HUES64 (cell line): ENCODE data around the gene PTGER3. TPM values are rescaled to one million over a fixed set of nuclear protein-coding genes. Genes with fewer than 3 reads are reported as not detected.

ENCODE experiments used
- H3K27ac ChIP-seq: 2 replicates; pipeline ENCODE4 v1.7.0; 2013; ENCODE audit warnings: low read depth, low read length, inconsistent platforms
- H3K27me3 ChIP-seq: 2 replicates; pipeline ENCODE4 v1.6.1; 2013; ENCODE audit warnings: mild to moderate bottlenecking, low read length; ENCODE audit not compliant: insufficient read depth
- H3K36me3 ChIP-seq: 2 replicates; pipeline ENCODE4 v1.6.1; 2013; ENCODE audit warnings: mild to moderate bottlenecking, low read length; ENCODE audit not compliant: insufficient read depth
- H3K4me1 ChIP-seq: 2 replicates; pipeline ENCODE4 v1.6.1; 2013; ENCODE audit warnings: mild to moderate bottlenecking, low read length, moderate library complexity; ENCODE audit not compliant: insufficient read depth
- H3K4me3 ChIP-seq: 2 replicates; pipeline ENCODE4 v1.5.1; 2013; ENCODE audit warnings: mild to moderate bottlenecking, low read length, moderate library complexity
- H3K9ac ChIP-seq: 2 replicates; pipeline ENCODE4 v1.6.1; 2013; ENCODE audit warnings: mild to moderate bottlenecking, low read depth, low read length
- H3K9me3 ChIP-seq: 2 replicates; pipeline ENCODE4 v1.6.1; 2013; ENCODE audit warnings: low read depth, low read length; ENCODE audit not compliant: insufficient read depth
- WGBS: fragments of 150-250, 120-280 bp; methylation state at CpG from one replicate; pipeline ENCODE4 v1.1.7; 2013; ENCODE audit warnings: missing lambda C conversion rate; 5-methylcytosine and 5-hydroxymethylcytosine counted together
- polyA plus RNA-seq, 2 experiments: library from polyadenylated mRNA; stranded (reverse); fragments of 50-300 nt; gene quantifications; one replicate each; pipeline ENCODE4 v1.2.3, GENCODE V29; 2013

Gene PTGER3
- polyA plus RNA-seq (2013, experiment 1 of 2) = 0.10 TPM
- polyA plus RNA-seq (2013, experiment 2 of 2) = 0.06 TPM

DNA sequence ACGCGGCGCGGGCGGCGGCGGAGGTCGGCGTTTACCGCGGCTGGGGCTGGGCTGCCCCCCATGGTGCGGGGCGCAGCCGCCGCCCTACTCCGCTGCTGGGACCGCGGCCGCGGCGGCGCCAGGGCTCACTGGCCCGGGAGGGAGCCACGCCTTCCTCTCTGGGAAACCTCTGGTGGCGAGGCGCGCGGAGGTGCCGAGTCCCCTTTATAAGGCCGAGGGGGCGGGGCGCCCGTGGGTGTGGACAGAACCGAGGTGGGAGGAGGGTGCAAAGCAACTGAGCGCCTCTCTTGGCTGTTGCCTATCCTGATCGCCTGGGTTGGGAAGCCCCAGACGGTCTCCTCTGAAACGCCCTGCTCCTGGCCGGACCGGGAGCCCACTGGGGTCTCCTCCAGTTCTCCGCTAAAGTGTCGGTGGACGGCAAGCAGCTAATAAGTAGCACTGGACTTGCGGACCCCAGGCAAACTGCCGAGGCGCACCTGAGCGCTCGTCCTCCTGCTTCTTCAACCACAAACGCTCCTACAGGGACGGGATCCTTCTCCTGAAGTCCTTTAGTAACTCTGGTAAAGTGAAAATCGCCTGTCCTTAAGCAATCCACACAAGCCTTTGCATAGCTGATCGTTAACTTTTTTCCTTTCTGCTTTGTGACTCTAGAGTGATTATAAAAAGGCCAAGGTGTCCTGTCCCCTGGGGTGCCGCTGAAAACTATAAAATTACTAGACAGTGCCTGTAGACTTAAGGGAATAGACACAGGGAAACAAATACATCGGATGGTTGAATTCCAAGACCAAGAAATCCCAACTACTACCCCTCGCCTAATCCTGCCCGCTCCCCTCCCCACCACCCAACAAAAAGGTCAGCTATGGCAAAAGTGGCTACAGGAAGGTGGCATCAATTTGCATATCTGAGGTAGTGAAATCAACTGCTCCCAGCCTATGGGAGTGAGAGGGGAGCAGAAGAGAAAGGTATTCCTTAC is at the start of gene PTGER3:
TSS of gene PTGER3 (minus strand) at position 182 of the 973 bp plus-strand sequence. CDS start 239 bp downstream, outside the sequence.
- WGBS = 4% methylated on average over 55 of the region's 56 CpGs
- Histone ChIP-seq H3K9me3 (no peaks in the 10 kb centered on the region), H3K4me1 (peaks cover 8% of the 10 kb centered on the region; the same call in 1 of the 2 replicates), H3K27me3 (peaks cover 41% of the 10 kb centered on the region), H3K9ac (peak within 1 kb of the TSS; percentile 8; the same call in 1 of the 2 replicates), H3K36me3 (no peaks in the 10 kb centered on the region), H3K4me3 (peak within 1 kb of the TSS; percentile 59), H3K27ac (no peak within 1 kb of the TSS)

DNA sequence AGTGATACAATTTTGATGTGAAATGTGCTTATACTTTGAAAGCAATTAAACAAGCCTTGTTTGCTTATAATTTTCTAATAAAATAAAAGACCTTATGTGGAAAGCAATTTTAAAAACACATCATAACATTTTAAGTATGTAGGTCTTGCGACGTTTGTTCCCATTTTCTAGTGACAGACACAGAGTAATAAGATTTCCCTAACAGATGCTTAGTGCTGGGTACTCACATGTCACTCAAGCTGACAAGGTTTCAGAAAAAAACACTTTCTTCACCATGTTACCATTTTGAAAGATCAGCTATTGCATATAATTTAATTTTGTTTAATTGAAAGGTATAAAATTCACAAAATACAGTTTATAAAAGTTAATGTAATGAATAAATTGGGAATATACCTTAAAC is 47.3 kb upstream of the PTGER3 start:
- WGBS = 94% methylated on average over 2 of the region's 2 CpGs
- H3K9ac ChIP-seq = no peak overlapping the region

DNA sequence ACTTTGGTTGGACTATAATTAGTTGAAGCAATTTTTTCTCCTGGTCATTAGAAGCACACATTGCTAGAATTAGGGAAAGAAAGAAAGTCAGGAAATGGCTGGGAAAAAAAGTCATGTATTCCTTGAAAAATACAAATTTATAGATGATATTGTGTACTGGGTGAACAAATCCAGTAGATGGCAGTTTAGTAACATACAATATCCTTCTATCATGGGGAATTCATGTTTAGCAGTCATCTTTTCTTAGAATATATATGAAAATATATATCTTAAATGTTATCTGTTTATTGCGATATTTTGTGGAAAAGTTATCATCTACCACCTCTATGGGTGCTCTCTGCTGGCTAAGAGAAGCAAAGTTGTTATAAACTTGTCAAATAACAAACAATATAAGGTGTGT is 46.3 kb upstream of the PTGER3 start:
- Histone ChIP-seq H3K9ac (no peak overlapping the region), H3K27ac (no peak overlapping the region), H3K27me3 (no peaks in the 10 kb centered on the region; the same call in 1 of the 2 replicates), H3K4me3 (no peak overlapping the region), H3K4me1 (no peaks in the 10 kb centered on the region), H3K36me3 (no peaks in the 10 kb centered on the region), H3K9me3 (no peaks in the 10 kb centered on the region)
- WGBS = no CpG with 5 or more reads among the region's 1 CpG

More for the DNA sequence above, 47.3 kb upstream of the PTGER3 start:
- H3K36me3 ChIP-seq = no peaks in the 10 kb centered on the region
- H3K27me3 ChIP-seq = no peaks in the 10 kb centered on the region; the same call in 1 of the 2 replicates
- no peaks in the 10 kb centered on the region for H3K9me3 ChIP-seq
- no peak overlapping the region for H3K27ac ChIP-seq
- no peak overlapping the region for H3K4me3 ChIP-seq
- H3K4me1 ChIP-seq = no peaks in the 10 kb centered on the region

DNA sequence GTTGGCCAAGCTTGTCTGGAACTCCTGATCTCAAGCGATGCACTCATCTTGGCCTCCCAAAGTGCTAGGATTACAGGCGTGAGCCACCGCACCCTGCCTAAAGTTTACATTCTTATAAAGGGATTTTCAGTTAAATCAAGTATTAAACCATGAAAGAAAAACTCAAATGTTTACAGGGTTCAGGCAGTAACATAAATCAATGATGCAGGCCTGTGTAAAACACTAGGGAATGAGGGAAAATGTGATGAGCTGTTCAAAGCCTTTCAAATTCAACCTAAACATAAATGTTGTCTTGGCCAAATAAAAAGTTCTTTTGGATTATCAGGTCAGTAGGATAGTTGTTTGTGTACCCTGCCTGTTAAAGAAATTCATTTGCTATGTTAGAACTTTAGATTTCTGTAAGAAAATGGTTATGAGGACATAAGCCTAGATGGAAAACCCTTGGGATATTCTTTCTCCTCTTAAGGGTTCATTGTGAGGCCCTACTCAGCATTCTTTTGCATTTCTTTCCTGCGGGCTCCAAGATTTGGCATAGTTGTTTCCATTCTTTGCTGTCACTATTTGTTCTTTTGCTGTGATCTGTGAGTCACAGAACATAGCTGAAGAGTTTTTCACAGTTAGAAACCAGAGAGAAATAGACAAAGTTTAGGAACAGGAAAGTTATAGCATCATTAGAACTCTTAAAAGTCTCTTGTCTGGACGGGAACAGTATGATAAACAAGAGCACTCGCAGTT is 42.1 kb upstream of the PTGER3 start:
- Histone ChIP-seq H3K36me3 (no peaks in the 10 kb centered on the region), H3K27ac (no peak overlapping the region), H3K4me3 (no peak overlapping the region), H3K4me1 (no peaks in the 10 kb centered on the region), H3K9me3 (no peaks in the 10 kb centered on the region), H3K9ac (no peak overlapping the region), H3K27me3 (peaks cover 14% of the 10 kb centered on the region)
- WGBS = 91% methylated on average over 6 of the region's 6 CpGs

DNA sequence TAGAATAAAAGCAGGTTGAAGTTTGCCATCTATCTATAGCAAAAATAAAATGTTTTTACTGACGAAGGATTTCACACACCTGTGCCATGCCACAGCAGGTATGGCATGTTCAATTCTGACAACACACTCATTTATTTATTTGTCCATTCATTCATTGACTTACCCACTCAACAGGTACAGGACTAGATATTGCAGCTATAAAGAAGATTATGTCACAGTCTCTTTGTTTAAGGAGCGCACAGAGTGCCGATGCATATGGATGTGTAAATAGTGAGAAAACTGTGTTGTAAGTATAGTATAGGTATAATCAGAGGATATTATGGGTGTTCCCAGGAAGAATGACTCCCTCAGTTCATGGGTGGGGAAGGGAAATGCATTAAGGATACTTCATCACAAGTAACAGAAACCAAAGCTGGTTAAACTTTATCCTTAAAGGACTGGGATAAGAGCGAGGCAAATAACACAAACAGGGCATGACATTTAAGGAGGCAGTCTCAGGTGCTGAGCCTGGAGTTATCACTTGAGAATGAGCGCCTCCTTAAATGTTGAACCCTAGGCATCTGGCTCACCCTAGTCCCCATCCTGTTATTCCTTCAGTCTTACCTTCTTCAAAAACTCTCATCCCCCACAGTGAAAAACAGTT is 41.1 kb upstream of the PTGER3 start:
- H3K27ac ChIP-seq = no peak overlapping the region
- no peak overlapping the region for H3K4me3 ChIP-seq
- WGBS = 93% methylated on average over 5 of the region's 5 CpGs
- no peaks in the 10 kb centered on the region for H3K4me1 ChIP-seq
- no peaks in the 10 kb centered on the region for H3K36me3 ChIP-seq
- no peak overlapping the region for H3K9ac ChIP-seq
- no peaks in the 10 kb centered on the region for H3K9me3 ChIP-seq
- H3K27me3 ChIP-seq = peaks cover 23% of the 10 kb centered on the region

DNA sequence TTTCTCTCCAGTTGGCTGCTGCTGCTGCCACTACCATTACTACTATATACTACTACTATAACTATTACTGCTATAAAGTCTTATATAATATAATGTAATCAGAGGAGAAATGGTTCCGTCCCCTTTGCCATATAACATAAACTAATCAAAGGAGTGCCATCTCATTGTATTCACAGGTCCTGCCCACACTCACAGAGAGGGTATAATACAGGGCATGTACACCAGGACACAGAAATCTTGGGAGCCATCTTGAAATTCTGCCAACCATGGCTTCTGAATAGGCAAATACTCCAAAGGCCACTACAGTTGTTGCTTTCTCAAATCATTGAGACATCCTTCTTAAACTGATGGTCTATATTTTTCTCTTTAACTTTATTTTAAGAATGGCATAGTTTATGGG is 40.1 kb upstream of the PTGER3 start:
- H3K4me1 ChIP-seq = no peaks in the 10 kb centered on the region
- H3K36me3 ChIP-seq = no peaks in the 10 kb centered on the region
- H3K4me3 ChIP-seq = no peak overlapping the region
- no peak overlapping the region for H3K9ac ChIP-seq
- no peak overlapping the region for H3K27ac ChIP-seq
- no peaks in the 10 kb centered on the region for H3K9me3 ChIP-seq
- 100% methylated on average over 1 of the region's 1 CpG for WGBS
- peaks cover 34% of the 10 kb centered on the region for H3K27me3 ChIP-seq

DNA sequence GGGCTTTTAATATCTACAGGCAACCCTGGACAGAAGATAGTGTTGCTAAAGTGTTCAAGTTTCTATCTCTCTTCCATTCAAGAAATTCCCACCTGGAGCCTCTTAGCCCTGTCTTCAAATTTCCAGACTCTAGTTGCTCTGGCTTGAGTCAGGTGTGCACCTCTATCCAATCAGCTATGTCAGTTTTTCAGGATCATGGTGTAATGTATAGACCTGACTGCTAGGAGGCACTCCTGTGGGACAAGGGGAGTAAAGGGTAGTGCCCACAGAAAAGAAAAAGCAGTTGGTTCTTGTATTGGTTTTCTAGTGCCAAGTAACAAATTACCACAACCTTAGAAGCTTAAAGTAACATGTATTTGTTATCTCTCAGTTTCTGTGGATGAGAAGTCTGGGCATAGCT is 39.4 kb upstream of the PTGER3 start:
- Histone ChIP-seq H3K27me3 (peaks cover 40% of the 10 kb centered on the region), H3K27ac (no peak overlapping the region), H3K9ac (no peak overlapping the region), H3K4me3 (no peak overlapping the region), H3K36me3 (no peaks in the 10 kb centered on the region), H3K9me3 (no peaks in the 10 kb centered on the region), H3K4me1 (no peaks in the 10 kb centered on the region)

DNA sequence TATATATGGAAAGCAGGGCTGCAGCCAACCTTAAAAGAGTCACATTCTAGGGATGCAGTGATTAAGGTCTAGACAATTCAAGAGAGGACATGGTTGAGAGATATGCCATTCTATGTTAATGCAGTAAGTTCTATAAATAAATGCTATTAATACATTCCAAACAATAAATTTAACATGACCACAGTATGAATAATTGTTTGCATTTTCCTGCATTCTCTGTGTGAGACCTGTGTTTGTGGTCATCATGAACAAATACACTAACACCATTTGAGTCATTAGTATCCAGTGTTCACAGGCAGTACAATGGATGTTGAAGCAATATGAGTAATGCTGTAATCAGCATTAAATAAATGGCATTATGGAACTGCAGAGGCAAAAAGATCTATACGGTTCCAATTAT is 38.7 kb upstream of the PTGER3 start:
- no peaks in the 10 kb centered on the region for H3K36me3 ChIP-seq
- H3K4me3 ChIP-seq = no peak overlapping the region
- no peak overlapping the region for H3K27ac ChIP-seq
- no peak overlapping the region for H3K9ac ChIP-seq
- peaks cover 43% of the 10 kb centered on the region for H3K27me3 ChIP-seq
- H3K9me3 ChIP-seq = no peaks in the 10 kb centered on the region; the same call in 1 of the 2 replicates
- WGBS = 98% methylated on average over 1 of the region's 1 CpG
- H3K4me1 ChIP-seq = no peaks in the 10 kb centered on the region

DNA sequence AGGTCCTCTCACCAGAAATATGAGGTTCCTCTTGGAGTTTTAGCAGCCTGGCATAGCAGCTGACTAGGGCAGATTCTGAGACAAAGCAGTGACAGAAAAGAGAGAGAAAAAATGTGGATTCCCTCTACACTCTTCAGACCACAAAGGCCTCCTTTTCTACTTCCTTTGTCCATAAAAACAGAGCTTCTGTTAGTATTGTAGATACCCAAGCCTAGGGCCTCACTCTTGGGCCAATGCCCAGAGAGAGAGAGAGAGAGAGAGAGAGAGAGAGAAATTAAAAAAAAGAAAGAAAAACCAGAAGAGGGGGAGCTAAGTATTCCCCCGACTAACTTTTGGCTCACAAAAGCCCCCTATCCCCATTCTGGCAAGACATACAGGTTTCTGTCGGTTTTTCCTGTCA is 35.7 kb upstream of the PTGER3 start:
- Histone ChIP-seq H3K27ac (no peak overlapping the region), H3K36me3 (peaks cover 8% of the 10 kb centered on the region), H3K27me3 (peaks cover 43% of the 10 kb centered on the region), H3K4me1 (peaks cover 8% of the 10 kb centered on the region), H3K9me3 (no peaks in the 10 kb centered on the region; the same call in 1 of the 2 replicates), H3K4me3 (no peak overlapping the region), H3K9ac (no peak overlapping the region)
- WGBS = 79% methylated on average over 2 of the region's 2 CpGs

DNA sequence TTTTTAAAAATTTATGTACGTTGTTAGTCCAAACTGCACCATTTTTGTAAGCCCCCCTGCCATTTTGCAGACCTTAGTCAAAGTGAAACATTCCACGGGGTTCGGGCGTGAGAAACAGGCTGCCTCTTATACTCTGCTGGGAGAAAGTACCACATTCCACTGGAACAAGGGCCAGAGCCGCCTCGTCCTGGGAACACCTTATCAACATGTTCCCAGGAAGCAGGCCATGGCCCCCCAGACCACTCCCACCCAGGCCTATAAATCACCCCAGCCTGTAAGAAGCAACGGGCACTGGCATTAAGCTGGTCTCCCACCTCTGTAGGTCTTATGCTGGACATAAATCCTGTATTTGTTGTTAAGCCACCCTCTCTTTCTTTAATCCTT is 34.1 kb upstream of the PTGER3 start:
- Histone ChIP-seq H3K9me3 (no peaks in the 10 kb centered on the region; the same call in 1 of the 2 replicates), H3K27ac (no peak overlapping the region), H3K4me1 (peaks cover 8% of the 10 kb centered on the region), H3K27me3 (peaks cover 43% of the 10 kb centered on the region), H3K9ac (no peak overlapping the region), H3K36me3 (peaks cover 24% of the 10 kb centered on the region), H3K4me3 (peak overlapping the region; percentile 90)
- 92% methylated on average over 7 of the region's 7 CpGs for WGBS
